Thyroid gland (tissue), 4 donors: ENCODE measurements around the gene ABCA13.

Experiments
- CTCF ChIP-seq, 6 experiments: fragments of 200-600 bp in 3 of 6; fragments of 450-650 bp in 3 of 6; sonication (generic) in 3 of 6; IDR thresholded peaks; one replicate each; pipeline ENCODE4 v1.5.1; 2016 to 2019; ENCODE audit warnings: antibody characterized with exemption in 6 of 6, mild to moderate bottlenecking in 2 of 6, inconsistent platforms in 1 of 6, moderate library complexity in 1 of 6
- POLR2A ChIP-seq, 2 donors: fragments of 450-650 bp; IDR thresholded peaks; one replicate each; pipeline ENCODE4 v1.6.1; 2017; ENCODE audit warnings: antibody characterized with exemption in 2 of 2, mild to moderate bottlenecking in 2 of 2, moderate library complexity in 1 of 2

GRCh38 chr7:48182718-48183369 lies 11.6 kb downstream of the ABCA13 start:
- no peak for TF ChIP-seq CTCF (IDR thresholded peaks at IDR 0.05)
- no peak for TF ChIP-seq POLR2A (IDR thresholded peaks at IDR 0.05)
